Endodermal cell (in vitro differentiated cells): ENCODE data around the gene ACP7. TPM values are rescaled to one million over a fixed set of nuclear protein-coding genes. Genes with fewer than 3 reads are reported as not detected.
"Not testable (repeated sequence)": the region's sequence is repeated elsewhere in the genome, so short reads cannot be mapped to it uniquely, and the experiment has no call there.

ENCODE experiments used
- DNase-seq: peaks from one replicate; pipeline ENCODE4 v3.0.0-alpha.2; 2017
- H3K27ac ChIP-seq: 2 replicates; pipeline ENCODE4 v1.5.1; 2013; ENCODE audit warnings: mild to moderate bottlenecking, low read depth, low read length, moderate library complexity
- H3K27me3 ChIP-seq: 2 replicates; pipeline ENCODE4 v1.6.1; 2013; ENCODE audit warnings: mild to moderate bottlenecking, low read length, moderate library complexity; ENCODE audit not compliant: insufficient read depth, control insufficient read depth, poor library complexity, severe bottlenecking
- H3K36me3 ChIP-seq: 2 replicates; pipeline ENCODE4 v1.7.0; 2013; ENCODE audit warnings: mild to moderate bottlenecking, low read length, moderate library complexity; ENCODE audit not compliant: control insufficient read depth, insufficient read depth
- H3K4me1 ChIP-seq: one replicate; pipeline ENCODE4 v1.7.0; 2013; ENCODE audit warnings: low read length; ENCODE audit not compliant: control insufficient read depth, insufficient read depth
- H3K4me3 ChIP-seq: 2 replicates; pipeline ENCODE4 v1.5.1; 2013; ENCODE audit warnings: mild to moderate bottlenecking, low read length, moderate library complexity
- H3K9ac ChIP-seq: 2 replicates; pipeline ENCODE4 v1.6.1; 2013; ENCODE audit warnings: mild to moderate bottlenecking, low read length, moderate library complexity; ENCODE audit not compliant: poor library complexity, severe bottlenecking; ENCODE audit errors: extremely low read depth
- H3K9me3 ChIP-seq: 2 replicates; pipeline ENCODE4 v1.6.1; 2013; ENCODE audit warnings: mild to moderate bottlenecking, low read length, moderate library complexity; ENCODE audit not compliant: control insufficient read depth
- H3K27ac Mint-ChIP-seq: 2 replicates; pipeline ENCODE4 v1.8.0; 2020; ENCODE audit warnings: mixed read lengths
- H3K27me3 Mint-ChIP-seq: 2 replicates; pipeline ENCODE4 v1.8.0; 2021; ENCODE audit warnings: mild to moderate bottlenecking, mixed read lengths; ENCODE audit not compliant: insufficient read depth
- H3K36me3 Mint-ChIP-seq: 2 replicates; pipeline ENCODE4 v1.8.0; 2020; ENCODE audit warnings: low read depth, mixed read lengths
- H3K4me1 Mint-ChIP-seq: 2 replicates; pipeline ENCODE4 v1.8.0; 2020; ENCODE audit warnings: mixed read lengths
- H3K4me3 Mint-ChIP-seq: 2 replicates; pipeline ENCODE4 v1.8.0; 2020; ENCODE audit warnings: mild to moderate bottlenecking, moderate library complexity, mixed read lengths
- H3K9me3 Mint-ChIP-seq: 2 replicates; pipeline ENCODE4 v1.8.0; 2020; ENCODE audit warnings: mild to moderate bottlenecking, mixed read lengths
- WGBS, 2 experiments: methylation state at CpG; one replicate each; pipeline versions ENCODE4 v1.1.5 to v1.1.7; 2013; ENCODE audit warnings: missing lambda C conversion rate in 2 of 2, mixed read lengths in 1 of 2; ENCODE audit not compliant: insufficient coverage in 1 of 2, insufficient read length in 1 of 2; 5-methylcytosine and 5-hydroxymethylcytosine counted together
- total RNA-seq, 2 donors: library from RNA; stranded (reverse); fragmentation: NEBNext Ultra II Directional in 1 of 2; extraction: Animal tissue kit (Norgen Biotek cat#: 25700) in 1 of 2; gene quantifications; 2 replicates in 1 of 2; 3 replicates in 1 of 2; pipeline ENCODE4 v1.2.1, GENCODE V29; 2021
- TF ChIP-seq, protein P1 (sequence below): fragments of 200-600 bp; sonication (generic); conservative IDR thresholded peaks from 2 replicates; pipeline ENCODE4 v1.5.0; 2021; ENCODE audit warnings: antibody characterized with exemption, mild to moderate bottlenecking

The ACP7 gene
- total RNA-seq, 2 donors from 2014 or later, result 0.29 TPM; not detected in 1

- Mint-ChIP-seq H3K9me3 (peaks cover 3% of the 10 kb centered on the region), H3K36me3 (peaks cover 2% of the 10 kb centered on the region), H3K27ac (no peak overlapping the region), H3K4me3 (no peak overlapping the region), H3K4me1 (peaks cover 40% of the 10 kb centered on the region), H3K27me3 (no peaks in the 10 kb centered on the region)
- WGBS, 2 experiments, result 91% methylated on average over 4 to 5 of the region's 5 CpGs
- DNase-seq, result no peak
- TF ChIP-seq, protein P1, sequence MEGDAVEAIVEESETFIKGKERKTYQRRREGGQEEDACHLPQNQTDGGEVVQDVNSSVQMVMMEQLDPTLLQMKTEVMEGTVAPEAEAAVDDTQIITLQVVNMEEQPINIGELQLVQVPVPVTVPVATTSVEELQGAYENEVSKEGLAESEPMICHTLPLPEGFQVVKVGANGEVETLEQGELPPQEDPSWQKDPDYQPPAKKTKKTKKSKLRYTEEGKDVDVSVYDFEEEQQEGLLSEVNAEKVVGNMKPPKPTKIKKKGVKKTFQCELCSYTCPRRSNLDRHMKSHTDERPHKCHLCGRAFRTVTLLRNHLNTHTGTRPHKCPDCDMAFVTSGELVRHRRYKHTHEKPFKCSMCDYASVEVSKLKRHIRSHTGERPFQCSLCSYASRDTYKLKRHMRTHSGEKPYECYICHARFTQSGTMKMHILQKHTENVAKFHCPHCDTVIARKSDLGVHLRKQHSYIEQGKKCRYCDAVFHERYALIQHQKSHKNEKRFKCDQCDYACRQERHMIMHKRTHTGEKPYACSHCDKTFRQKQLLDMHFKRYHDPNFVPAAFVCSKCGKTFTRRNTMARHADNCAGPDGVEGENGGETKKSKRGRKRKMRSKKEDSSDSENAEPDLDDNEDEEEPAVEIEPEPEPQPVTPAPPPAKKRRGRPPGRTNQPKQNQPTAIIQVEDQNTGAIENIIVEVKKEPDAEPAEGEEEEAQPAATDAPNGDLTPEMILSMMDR, result no peak
- Histone ChIP-seq H3K27me3 (no peaks in the 10 kb centered on the region), H3K9ac (no peak overlapping the region), H3K4me3 (no peak overlapping the region), H3K27ac (no peak overlapping the region), H3K9me3 (no peaks in the 10 kb centered on the region), H3K4me1 (peaks cover 18% of the 10 kb centered on the region), H3K36me3 (no peaks in the 10 kb centered on the region)
Observed at GRCh38 chr19:39142630-39143029, 58.5 kb downstream of the ACP7 start.

DNA sequence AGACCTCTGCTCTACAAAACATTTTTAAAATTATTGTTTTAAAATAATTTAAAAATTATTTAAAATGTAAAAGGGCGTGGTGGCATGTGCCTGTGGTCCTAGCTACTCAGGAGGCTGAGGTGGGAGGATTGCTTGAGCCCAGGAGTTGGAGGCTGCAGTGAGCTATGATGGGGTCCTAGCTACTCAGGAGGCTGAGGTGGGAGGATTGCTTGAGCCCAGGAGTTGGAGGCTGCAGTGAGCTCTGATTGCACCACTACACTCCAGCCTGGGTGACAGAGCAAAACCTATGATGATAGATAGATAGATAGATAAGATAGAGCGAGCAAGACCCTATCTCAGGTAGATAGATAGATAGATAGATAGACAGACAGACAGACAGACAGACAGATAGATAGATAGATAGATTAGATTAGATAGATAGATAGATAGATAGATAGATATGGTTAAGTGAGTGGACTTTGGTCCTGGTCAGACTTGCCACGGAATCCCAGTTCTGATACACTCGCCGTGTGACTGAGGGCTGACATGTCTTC lies 59.7 kb downstream of the ACP7 start:
- H3K4me1 ChIP-seq, result peaks cover 18% of the 10 kb centered on the region
- WGBS, 2 experiments, result 89 to 97% methylated on average over 5 of the region's 5 CpGs
- not testable (repeated sequence) for H3K36me3 Mint-ChIP-seq, H3K27me3 ChIP-seq, H3K4me3 Mint-ChIP-seq, H3K9me3 ChIP-seq, H3K36me3 ChIP-seq, DNase-seq, H3K9me3 Mint-ChIP-seq, H3K27ac ChIP-seq, H3K9ac ChIP-seq, H3K27me3 Mint-ChIP-seq, H3K4me3 ChIP-seq
- Mint-ChIP-seq H3K27ac (peak overlapping the region; percentile 41), H3K4me1 (peaks cover 35% of the 10 kb centered on the region)

DNA sequence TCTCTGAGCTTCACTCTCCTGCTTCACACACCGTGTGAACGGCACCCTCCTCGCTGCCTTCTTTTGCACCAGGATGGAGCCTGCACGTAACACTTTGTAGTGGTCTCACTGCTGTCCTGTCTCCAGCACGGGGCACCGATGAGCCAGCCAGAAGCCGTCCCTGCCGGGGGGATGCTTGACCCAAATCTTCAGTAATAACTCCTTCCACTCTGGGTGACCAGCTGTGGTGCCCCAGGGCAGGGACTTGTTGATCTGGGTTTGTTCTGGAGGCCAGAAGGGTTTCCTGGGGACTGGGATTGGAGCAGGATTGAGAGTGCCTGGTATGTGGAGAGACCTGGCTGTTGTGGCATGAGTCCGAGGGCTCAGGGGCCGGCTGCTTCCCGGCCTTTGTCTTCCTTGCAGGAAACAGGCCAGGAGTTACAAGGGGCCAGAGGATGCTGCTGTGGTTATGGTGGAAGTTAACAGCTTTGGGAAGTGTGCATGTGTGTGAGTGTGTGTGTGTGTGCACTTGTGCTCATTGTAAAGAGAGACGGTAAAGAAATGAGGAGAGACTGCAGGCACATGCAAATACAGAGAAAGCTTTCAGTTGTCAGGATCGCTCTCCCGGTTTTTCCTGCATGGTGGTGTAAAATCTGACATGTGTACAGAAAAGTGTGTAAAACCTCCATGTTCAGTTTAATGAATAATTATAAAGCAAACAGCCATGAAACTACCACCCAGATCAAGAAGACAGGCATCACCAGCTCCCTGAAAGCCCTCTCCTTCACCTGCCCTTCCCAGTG lies 60.3 kb downstream of the ACP7 start:
- H3K4me3 Mint-ChIP-seq, result no peak overlapping the region
- no peaks in the 10 kb centered on the region for H3K27me3 Mint-ChIP-seq
- 60 to 76% methylated on average over 8 to 14 of the region's 14 CpGs for WGBS, 2 experiments
- Histone ChIP-seq H3K36me3 (peaks cover 9% of the 10 kb centered on the region), H3K27ac (peak overlapping the region; percentile 44), H3K27me3 (no peaks in the 10 kb centered on the region), H3K9me3 (peaks cover 9% of the 10 kb centered on the region), H3K4me3 (no peak overlapping the region), H3K4me1 (peaks cover 17% of the 10 kb centered on the region), H3K9ac (no peak overlapping the region)
- DNase-seq, result peak; percentile 72
- TF ChIP-seq, protein P1, result peak; percentile 14
- peaks cover 10% of the 10 kb centered on the region for H3K36me3 Mint-ChIP-seq
- peaks cover 9% of the 10 kb centered on the region for H3K9me3 Mint-ChIP-seq
- H3K4me1 Mint-ChIP-seq, result peaks cover 31% of the 10 kb centered on the region
- H3K27ac Mint-ChIP-seq, result peak overlapping the region; percentile 41
